Suprapubic skin (tissue), 4 donors: ENCODE data around the gene SLC4A7. TPM values are rescaled to one million over a fixed set of nuclear protein-coding genes. Genes with fewer than 3 reads are reported as not detected.

ENCODE experiments used
- DNase-seq, 2 donors: peaks; one replicate each; pipeline ENCODE4 v3.0.0-alpha.2; 2019; ENCODE audit warnings: low spot score in 2 of 2
- H3K27ac ChIP-seq: fragments of 200-600 bp; sonication (generic); one replicate; pipeline ENCODE4 v1.5.1; 2019
- H3K27me3 ChIP-seq: fragments of 200-600 bp; sonication (generic); one replicate; pipeline ENCODE4 v1.5.1; 2019
- H3K36me3 ChIP-seq: fragments of 200-600 bp; sonication (generic); one replicate; pipeline ENCODE4 v1.5.1; 2019
- H3K4me1 ChIP-seq: fragments of 200-600 bp; sonication (generic); one replicate; pipeline ENCODE4 v1.5.1; 2019
- H3K4me3 ChIP-seq: fragments of 200-600 bp; sonication (generic); one replicate; pipeline ENCODE4 v1.5.1; 2019; ENCODE audit warnings: mild to moderate bottlenecking
- H3K9me3 ChIP-seq: fragments of 200-600 bp; sonication (generic); one replicate; pipeline ENCODE4 v1.5.1; 2019
- EP300 ChIP-seq: sonication (generic); formaldehyde crosslinking; IDR thresholded peaks from one replicate; pipeline ENCODE4 v1.6.1; 2017; ENCODE audit warnings: antibody characterized with exemption
- POLR2A ChIP-seq, 2 donors: fragments of 450-650 bp; IDR thresholded peaks; one replicate each; pipeline ENCODE4 v1.6.1; 2017; ENCODE audit warnings: antibody characterized with exemption in 2 of 2, mild to moderate bottlenecking in 2 of 2, moderate library complexity in 2 of 2
- POLR2AphosphoS5 ChIP-seq, 3 donors: sonication (generic); formaldehyde crosslinking; IDR thresholded peaks; one replicate each; pipeline ENCODE4 v1.6.1; 2017; ENCODE audit warnings: antibody characterized with exemption in 3 of 3
- WGBS: methylation state at CpG from one replicate; pipeline ENCODE4 v1.1.5; 2018; 5-methylcytosine and 5-hydroxymethylcytosine counted together
- total RNA-seq, 4 donors: library from RNA; depleted of rRNA; stranded (reverse); fragments of >200 nt; gene quantifications; one replicate each; pipeline ENCODE4 v1.1.0, GENCODE V29; 2016
- TF ChIP-seq, protein P1 (sequence below), 2 donors: fragments of 200-600 bp in 1 of 2; fragments of 450-650 bp in 1 of 2; sonication (generic) in 1 of 2; IDR thresholded peaks; one replicate each; pipeline ENCODE4 v1.5.1; 2016 to 2019; ENCODE audit warnings: antibody characterized with exemption in 2 of 2, mild to moderate bottlenecking in 1 of 2, moderate library complexity in 1 of 2

The SLC4A7 gene
- total RNA-seq, 4 donors from 2014 or later: 10.9 to 17.5 (median 16.1) TPM

DNA sequence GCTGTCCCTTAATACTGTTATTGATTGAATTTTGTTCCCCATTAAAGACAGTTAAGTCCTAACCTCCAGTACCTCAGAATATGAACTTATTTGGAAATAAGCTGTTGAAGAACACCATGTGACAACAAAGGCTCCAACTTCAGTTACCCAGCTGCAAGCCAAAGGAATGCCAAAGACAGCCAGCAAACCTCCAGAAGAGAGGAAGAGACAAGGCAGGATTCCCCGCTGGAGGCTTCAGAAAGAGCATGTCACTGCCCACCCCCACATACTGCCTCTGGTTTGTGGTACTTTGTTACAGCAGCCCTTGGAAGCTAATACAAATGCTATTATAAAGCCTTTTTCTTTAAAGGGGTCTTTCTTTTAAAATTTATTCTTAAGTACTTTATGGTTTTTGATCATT, 96.6 kb downstream of the SLC4A7 start:
- WGBS: 100% methylated on average over 1 of the region's 1 CpG
- H3K4me1 ChIP-seq: no peaks in the 10 kb centered on the region
- DNase-seq: no peak
- TF ChIP-seq EP300 (no peak), POLR2AphosphoS5 (IDR thresholded peaks at IDR 0.05) (no peak), POLR2A (IDR thresholded peaks at IDR 0.05) (no peak)
- TF ChIP-seq, protein P1, sequence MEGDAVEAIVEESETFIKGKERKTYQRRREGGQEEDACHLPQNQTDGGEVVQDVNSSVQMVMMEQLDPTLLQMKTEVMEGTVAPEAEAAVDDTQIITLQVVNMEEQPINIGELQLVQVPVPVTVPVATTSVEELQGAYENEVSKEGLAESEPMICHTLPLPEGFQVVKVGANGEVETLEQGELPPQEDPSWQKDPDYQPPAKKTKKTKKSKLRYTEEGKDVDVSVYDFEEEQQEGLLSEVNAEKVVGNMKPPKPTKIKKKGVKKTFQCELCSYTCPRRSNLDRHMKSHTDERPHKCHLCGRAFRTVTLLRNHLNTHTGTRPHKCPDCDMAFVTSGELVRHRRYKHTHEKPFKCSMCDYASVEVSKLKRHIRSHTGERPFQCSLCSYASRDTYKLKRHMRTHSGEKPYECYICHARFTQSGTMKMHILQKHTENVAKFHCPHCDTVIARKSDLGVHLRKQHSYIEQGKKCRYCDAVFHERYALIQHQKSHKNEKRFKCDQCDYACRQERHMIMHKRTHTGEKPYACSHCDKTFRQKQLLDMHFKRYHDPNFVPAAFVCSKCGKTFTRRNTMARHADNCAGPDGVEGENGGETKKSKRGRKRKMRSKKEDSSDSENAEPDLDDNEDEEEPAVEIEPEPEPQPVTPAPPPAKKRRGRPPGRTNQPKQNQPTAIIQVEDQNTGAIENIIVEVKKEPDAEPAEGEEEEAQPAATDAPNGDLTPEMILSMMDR (IDR thresholded peaks at IDR 0.05): no peak
- H3K4me3 ChIP-seq: no peak overlapping the region
- H3K36me3 ChIP-seq: peaks cover 39% of the 10 kb centered on the region
- no peak overlapping the region for H3K27ac ChIP-seq
- no peaks in the 10 kb centered on the region for H3K27me3 ChIP-seq
- no peaks in the 10 kb centered on the region for H3K9me3 ChIP-seq

DNA sequence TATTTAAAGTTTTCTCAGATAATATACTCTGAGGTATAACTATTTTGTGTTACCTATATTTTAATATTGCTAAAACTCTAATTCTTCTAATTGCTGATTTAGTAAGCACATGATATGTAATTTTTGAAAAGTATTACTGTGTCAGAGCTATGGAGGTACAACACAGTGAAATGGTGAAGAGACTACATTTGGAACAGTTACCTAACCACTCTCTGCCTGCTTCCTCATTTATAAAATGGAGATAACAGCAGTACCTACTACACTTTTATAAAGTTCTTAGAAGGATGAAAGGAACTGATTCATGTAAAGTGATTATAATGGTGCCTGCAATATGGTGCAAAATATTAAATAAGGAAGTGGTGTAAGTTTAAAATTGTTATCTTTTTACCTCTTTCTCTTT, 98.7 kb downstream of the SLC4A7 start:
- DNase-seq: no peak
- Histone ChIP-seq H3K27ac (no peak overlapping the region), H3K36me3 (peaks cover 36% of the 10 kb centered on the region), H3K4me3 (no peak overlapping the region), H3K27me3 (no peaks in the 10 kb centered on the region), H3K4me1 (no peaks in the 10 kb centered on the region), H3K9me3 (no peaks in the 10 kb centered on the region)
- no peak for TF ChIP-seq EP300
- TF ChIP-seq, protein P1 (IDR thresholded peaks at IDR 0.05): no peak
- no peak for TF ChIP-seq POLR2AphosphoS5 (IDR thresholded peaks at IDR 0.05)
- no peak for TF ChIP-seq POLR2A (IDR thresholded peaks at IDR 0.05)

DNA sequence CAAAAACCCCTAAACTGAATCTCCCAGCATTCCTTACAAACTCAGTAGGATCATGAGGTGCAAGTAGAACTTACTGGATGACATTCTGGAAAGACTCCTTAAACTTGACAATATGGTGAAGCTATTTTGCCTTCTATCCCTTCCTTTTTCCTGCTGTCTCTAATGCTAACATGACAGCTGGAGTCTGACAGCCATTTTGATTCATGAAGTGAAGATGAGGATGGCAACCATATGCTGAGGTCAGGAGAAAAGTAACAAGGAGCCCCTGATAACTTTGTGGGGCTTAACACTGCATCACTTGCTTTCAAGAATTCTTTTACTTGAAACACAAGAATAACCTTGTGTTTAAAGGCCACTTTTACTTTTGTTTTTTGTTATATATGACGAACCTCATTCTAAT, 100.0 kb downstream of the SLC4A7 start:
- H3K4me1 ChIP-seq: no peaks in the 10 kb centered on the region
- DNase-seq: no peak
- H3K27me3 ChIP-seq: no peaks in the 10 kb centered on the region
- H3K4me3 ChIP-seq: no peak overlapping the region
- no peak overlapping the region for H3K27ac ChIP-seq
- no peak for TF ChIP-seq POLR2AphosphoS5 (IDR thresholded peaks at IDR 0.05)
- no peak for TF ChIP-seq EP300
- no peak for TF ChIP-seq POLR2A (IDR thresholded peaks at IDR 0.05)
- TF ChIP-seq, protein P1 (IDR thresholded peaks at IDR 0.05): no peak
- H3K9me3 ChIP-seq: no peaks in the 10 kb centered on the region
- 94% methylated on average over 1 of the region's 1 CpG for WGBS
- H3K36me3 ChIP-seq: peaks cover 31% of the 10 kb centered on the region

DNA sequence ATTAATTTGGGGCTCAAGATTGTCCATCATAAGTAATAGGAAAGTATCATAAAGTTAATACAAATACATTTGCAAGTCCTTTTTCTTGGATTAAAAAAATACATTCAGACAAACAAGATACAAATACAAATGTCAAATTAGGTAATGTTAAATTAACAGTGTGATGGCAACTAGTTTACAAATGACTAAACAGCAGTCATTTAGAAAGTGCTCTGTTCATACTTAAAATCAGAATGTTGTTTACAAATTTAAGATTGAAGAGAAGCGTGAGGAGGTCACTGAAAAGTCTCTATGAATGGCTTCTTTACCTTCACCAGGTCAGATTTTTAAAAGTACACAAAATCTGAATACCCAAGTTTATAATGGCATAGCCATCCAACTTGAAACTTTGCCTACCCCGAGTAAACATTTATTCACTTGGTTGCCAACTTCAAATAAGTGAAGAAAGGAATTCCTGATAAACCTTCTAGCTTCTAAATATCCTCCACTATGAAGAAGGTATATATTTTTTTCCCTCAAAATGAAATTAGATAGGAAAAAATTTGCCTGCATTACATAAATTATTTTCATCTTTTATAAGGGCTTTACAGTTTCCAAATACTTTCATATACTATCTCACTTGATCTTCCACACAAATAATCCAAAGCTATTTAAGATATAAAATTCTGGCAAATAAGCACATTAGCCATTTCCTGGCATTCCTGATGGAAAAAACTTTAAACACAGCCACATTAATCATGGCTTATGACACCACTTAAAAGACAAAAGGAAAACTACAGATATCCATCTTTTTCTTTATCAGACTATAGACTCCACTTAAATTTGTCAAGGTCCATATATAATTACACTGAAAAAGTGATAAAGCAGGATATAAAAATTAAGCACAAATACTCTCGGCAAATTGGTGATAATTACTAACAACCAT, 103.5 kb downstream of the SLC4A7 start:
- Histone ChIP-seq H3K4me3 (no peak overlapping the region), H3K4me1 (no peaks in the 10 kb centered on the region), H3K27ac (no peak overlapping the region), H3K27me3 (no peaks in the 10 kb centered on the region), H3K9me3 (no peaks in the 10 kb centered on the region), H3K36me3 (peaks cover 34% of the 10 kb centered on the region)
- WGBS: 89% methylated on average over 3 of the region's 3 CpGs
- TF ChIP-seq, protein P1 (IDR thresholded peaks at IDR 0.05): no peak
- no peak for TF ChIP-seq EP300
- TF ChIP-seq POLR2A (IDR thresholded peaks at IDR 0.05): no peak
- no peak for TF ChIP-seq POLR2AphosphoS5 (IDR thresholded peaks at IDR 0.05)
- DNase-seq: no peak

DNA sequence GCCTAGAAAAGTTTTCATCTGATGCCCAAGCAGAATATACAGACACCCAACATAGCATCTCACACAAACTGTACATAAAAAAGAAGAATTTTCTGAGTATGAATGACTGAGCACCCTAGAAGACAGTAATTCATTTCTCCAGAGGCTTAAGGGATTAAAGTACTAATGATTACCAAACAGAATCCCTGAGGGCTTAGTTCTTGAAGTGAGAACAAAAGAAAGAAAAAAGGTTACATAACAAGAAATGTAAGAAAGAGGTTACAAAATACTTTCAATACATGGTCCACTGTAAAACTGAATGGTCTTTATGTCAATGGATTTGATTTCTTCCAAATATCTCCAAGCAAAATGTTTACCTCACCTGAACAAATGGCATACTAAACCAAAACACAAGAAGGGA, 105.9 kb downstream of the SLC4A7 start:
- no peaks in the 10 kb centered on the region for H3K9me3 ChIP-seq
- H3K27me3 ChIP-seq: no peaks in the 10 kb centered on the region
- H3K36me3 ChIP-seq: peaks cover 21% of the 10 kb centered on the region
- no peak overlapping the region for H3K27ac ChIP-seq
- no peak for DNase-seq
- TF ChIP-seq, protein P1 (IDR thresholded peaks at IDR 0.05): no peak
- TF ChIP-seq POLR2A (IDR thresholded peaks at IDR 0.05) (no peak), EP300 (no peak), POLR2AphosphoS5 (IDR thresholded peaks at IDR 0.05) (no peak)
- no peak overlapping the region for H3K4me3 ChIP-seq
- no peaks in the 10 kb centered on the region for H3K4me1 ChIP-seq
